HG03354 (cell line): Measurements from ENCODE around the gene SLC45A1.

Experiments
- ATAC-seq: cut with Tn5 transposase; IDR thresholded peaks from one replicate; pipeline ENCODE4 v1.9.1; 2021; ENCODE audit warnings: mild to moderate bottlenecking; ENCODE audit not compliant: unreplicated experiment, poor library complexity, severe bottlenecking

Gene SLC45A1

GRCh38 chr1:8363186-8363766, 45.4 kb downstream of the SLC45A1 start:
- no peak for ATAC-seq

GRCh38 chr1:8363767-8364301, 45.9 kb downstream of the SLC45A1 start:
- ATAC-seq, result no peak

- ATAC-seq, result no peak
Measured at GRCh38 chr1:8364528-8365442, 46.9 kb downstream of the SLC45A1 start.

- no peak for ATAC-seq
Measured at GRCh38 chr1:8365661-8366362, 47.9 kb downstream of the SLC45A1 start.

GRCh38 chr1:8367571-8368194, 49.8 kb downstream of the SLC45A1 start:
- ATAC-seq, result no peak

DNA sequence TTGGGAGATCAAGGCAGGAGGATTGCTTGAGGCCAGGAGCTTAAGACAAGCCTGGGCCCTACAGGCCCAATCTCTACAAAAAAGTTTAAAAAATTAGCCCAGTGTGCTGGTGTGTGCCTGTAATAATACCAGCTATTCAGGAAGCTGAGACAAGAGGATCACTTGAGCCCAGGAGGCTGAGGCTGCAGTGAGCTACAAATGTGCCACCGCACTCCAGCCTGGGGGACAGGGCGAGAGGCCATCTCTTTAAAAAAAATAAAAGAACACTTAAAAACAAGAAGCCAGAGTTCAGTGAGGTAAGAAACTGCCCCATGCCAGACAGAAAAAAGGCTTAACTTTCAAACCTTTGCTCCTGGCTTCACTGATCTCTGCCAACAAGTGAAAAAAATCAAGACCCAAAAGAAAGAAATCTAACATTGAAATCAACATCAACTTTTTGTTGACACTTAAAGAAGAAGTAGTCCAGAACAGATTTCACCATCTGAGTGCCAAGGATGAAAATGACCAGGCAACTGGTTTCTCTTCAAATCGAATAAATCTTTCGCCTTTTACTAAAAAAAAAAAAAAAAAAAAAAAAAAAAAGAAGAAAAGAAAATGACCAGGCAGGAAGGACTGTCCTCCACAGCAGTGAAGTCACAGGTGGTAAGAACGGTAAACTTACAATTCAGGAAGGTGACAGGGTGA, 51.2 kb downstream of the SLC45A1 start:
- no peak for ATAC-seq

DNA sequence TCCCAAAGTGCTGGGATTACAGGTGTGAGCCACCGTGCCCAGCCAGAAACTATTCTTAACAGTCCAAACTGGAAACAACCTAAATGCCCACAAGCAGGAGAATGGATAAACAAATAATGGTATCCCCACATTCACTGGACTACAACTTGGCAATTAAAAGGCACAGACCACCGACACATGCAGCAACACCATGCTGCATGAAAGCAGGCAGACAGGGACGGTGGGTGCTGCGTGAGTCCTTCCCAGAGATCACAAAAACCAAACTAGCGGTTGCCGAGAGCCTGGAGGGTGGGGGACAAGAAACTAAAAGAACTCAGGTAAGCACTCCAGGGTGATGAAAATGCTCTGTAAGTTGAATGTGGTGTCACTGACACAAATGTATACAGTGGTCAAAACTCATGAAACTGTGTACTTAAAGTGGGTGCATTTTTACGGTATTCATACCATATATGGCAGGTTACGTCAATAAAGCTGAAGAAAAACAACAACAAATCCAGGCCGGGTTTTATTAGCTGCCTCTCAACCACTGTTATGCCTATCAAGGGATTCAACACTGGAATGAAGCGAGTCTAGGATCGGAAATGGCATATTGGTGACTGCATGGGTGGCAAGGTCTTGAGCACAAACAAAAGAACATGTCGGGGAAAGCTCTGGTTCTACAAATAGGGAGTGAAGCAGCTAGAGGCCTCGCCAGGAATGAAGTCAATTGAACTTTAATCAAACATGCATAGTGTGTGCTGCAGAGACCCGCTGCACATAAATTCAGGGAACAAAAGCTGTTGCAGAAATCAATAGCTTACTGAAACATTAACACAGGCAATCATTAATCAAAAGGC, 52.4 kb downstream of the SLC45A1 start:
- no peak for ATAC-seq

- ATAC-seq, result no peak
Measured at GRCh38 chr1:8370905-8371315, 53.0 kb downstream of the SLC45A1 start.

DNA sequence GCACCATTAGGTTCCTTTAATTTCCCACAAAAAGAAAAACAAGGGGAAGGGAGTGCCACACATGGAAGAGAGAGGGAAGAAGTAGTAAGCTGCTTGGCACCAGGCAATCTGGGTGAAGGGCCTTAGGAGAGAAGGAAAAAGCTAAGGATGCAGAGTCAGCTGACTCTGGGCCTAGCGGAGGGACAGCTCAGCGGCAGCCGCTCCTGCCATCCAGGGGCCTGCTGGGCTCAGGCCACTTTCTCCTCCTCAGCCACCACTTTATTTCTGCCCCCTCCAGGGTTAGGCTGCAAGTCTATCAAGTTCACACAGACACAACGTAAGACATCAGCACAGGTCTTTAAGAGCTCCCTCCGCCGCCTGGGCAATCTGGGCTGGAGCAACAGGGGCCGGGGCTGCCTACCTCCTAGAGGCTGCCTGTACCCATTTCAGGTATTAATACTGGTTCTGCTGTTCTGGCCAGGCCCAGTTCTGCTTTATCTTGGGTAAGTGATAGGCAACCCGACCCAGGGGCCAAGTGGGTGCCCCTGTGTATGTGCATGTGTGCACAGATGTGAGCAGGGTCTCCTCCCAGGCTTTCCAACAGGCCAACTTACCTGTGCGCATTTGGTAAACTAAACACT, 53.6 kb downstream of the SLC45A1 start:
- ATAC-seq, result no peak

GRCh38 chr1:8373125-8373524, 55.2 kb downstream of the SLC45A1 start:
- ATAC-seq, result no peak

GRCh38 chr1:8373581-8374241, 55.8 kb downstream of the SLC45A1 start:
- no peak for ATAC-seq

GRCh38 chr1:8374356-8374755, 56.4 kb downstream of the SLC45A1 start:
- ATAC-seq, result no peak

DNA sequence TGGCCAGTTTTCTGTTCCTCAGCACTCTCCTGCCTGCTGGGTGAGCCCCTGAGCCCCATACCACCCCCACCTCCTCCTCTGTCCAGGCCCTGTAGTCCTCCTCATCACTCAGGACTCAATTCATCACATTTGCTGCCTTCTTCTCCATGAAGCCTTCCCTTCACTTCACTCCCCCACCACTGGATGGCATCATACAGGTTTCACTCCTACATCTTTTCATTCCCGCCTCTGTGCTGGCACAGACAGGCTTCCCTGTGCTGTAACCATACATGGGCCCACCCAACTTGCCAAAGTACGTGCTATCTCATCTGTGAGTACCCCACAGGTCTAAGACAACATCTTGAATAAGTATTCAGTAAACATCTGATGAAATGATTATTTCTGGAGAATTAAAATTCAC, 56.9 kb downstream of the SLC45A1 start:
- ATAC-seq, result no peak

- ATAC-seq, result no peak
Measured at GRCh38 chr1:8376358-8376840, 58.5 kb downstream of the SLC45A1 start.

- no peak for ATAC-seq
Measured at GRCh38 chr1:8377271-8377981, 59.5 kb downstream of the SLC45A1 start.

DNA sequence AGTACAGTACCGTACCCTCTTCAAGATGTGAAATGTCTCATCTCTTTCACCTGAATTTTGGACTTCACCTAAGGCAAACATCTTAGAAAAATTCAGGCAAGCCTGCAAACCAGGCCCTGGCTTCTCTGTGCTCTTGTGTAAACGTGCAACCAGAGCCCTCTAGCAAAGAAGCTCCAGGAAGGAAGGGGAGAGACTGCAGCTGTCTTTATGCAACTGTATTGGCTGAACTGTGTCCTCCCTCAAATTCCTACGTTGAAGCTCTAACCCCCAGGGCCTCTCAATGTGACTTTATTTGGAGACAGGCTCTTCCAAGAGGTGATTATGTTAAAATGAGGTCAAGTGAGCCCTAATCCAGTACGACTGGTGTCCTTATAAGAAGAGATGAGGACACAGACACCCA, 60.3 kb downstream of the SLC45A1 start:
- ATAC-seq, result no peak

GRCh38 chr1:8378981-8379470, 61.1 kb downstream of the SLC45A1 start:
- no peak for ATAC-seq
